Transverse colon (tissue), 1 donor: Measurements from ENCODE around the gene OAF.

Source experiments
- EP300 ChIP-seq: sonication (generic); formaldehyde crosslinking; IDR thresholded peaks from one replicate; pipeline ENCODE4 v1.6.1; 2017; ENCODE audit warnings: antibody characterized with exemption, low read depth
- POLR2A ChIP-seq: fragments of 450-650 bp; IDR thresholded peaks from one replicate; pipeline ENCODE4 v1.6.1; 2016; ENCODE audit warnings: antibody characterized with exemption, mild to moderate bottlenecking, moderate library complexity

GRCh38 chr11:120214581-120214980 lies 3.7 kb downstream of the OAF start:
- no peak for TF ChIP-seq POLR2A
- TF ChIP-seq EP300 = no peak
